IgD-negative memory B cell (primary cell): Measurements from ENCODE around the gene SPDYE5. TPM values are rescaled to one million over a fixed set of nuclear protein-coding genes. Genes with fewer than 3 reads are reported as not detected.

Experiments used
- H3K27ac Mint-ChIP-seq, 3 donors: one replicate each; pipeline ENCODE4 v1.8.0; 2020 to 2022; ENCODE audit warnings: mild to moderate bottlenecking in 3 of 3, mixed read lengths in 3 of 3, moderate library complexity in 1 of 3
- H3K27me3 Mint-ChIP-seq: one replicate; pipeline ENCODE4 v1.8.0; 2021; ENCODE audit warnings: mixed read lengths
- H3K36me3 Mint-ChIP-seq: one replicate; pipeline ENCODE4 v1.8.0; 2020; ENCODE audit warnings: mild to moderate bottlenecking, mixed read lengths
- H3K4me1 Mint-ChIP-seq, 3 donors: one replicate each; pipeline ENCODE4 v1.8.0; 2020 to 2022; ENCODE audit warnings: mixed read lengths in 3 of 3, mild to moderate bottlenecking in 1 of 3
- H3K4me3 Mint-ChIP-seq, 4 donors: one replicate each; pipeline ENCODE4 v1.8.0; 2020 to 2022; ENCODE audit warnings: mild to moderate bottlenecking in 4 of 4, mixed read lengths in 4 of 4, moderate library complexity in 3 of 4
- H3K9me3 Mint-ChIP-seq, 3 donors: one replicate each; pipeline ENCODE4 v1.8.0; 2020 to 2021; ENCODE audit warnings: mixed read lengths in 3 of 3, mild to moderate bottlenecking in 1 of 3
- polyA plus RNA-seq: library from polyadenylated mRNA; unstranded; fragments of 300-500 nt; fragmentation: Illumina TruSeq; gene quantifications from one replicate; pipeline ENCODE4 v1.2.3, GENCODE V29; 2021

Gene SPDYE5
- polyA plus RNA-seq, 1 donor from 2014 or later: 0.24 TPM

DNA sequence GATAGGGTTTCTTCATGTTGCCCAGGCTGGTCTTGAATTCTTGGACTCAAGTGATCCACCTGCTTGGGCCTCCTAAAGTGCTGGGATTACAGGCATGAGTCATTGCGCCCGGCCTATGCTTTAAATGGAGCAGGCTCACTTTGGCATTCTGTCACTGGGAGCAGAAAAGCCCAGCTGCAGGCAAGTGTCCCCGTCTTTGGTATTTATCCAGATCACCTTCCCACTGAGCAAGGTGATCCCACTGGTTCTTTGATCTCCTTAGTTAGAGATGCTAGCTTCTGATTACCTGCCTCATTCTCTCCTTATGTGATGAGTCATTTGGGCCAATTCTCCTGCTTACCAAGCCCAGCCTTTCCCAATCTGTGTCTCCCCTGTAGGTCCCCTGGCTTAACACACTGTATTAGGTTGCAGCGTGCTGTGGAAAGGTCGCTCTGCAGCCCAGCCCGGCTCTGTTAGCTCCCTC, 39.3 kb downstream of the SPDYE5 start:
- no peaks in the 10 kb centered on the region for H3K9me3 Mint-ChIP-seq
- H3K4me1 Mint-ChIP-seq: peaks cover 15 to 17% (median 16%) of the 10 kb centered on the region in 3 donors
- peak overlapping the region in 1 of 4 donors; percentile 49 for H3K4me3 Mint-ChIP-seq
- no peak overlapping the region for H3K27ac Mint-ChIP-seq
- peaks cover 2% of the 10 kb centered on the region for H3K36me3 Mint-ChIP-seq
- peaks cover 3% of the 10 kb centered on the region for H3K27me3 Mint-ChIP-seq

DNA sequence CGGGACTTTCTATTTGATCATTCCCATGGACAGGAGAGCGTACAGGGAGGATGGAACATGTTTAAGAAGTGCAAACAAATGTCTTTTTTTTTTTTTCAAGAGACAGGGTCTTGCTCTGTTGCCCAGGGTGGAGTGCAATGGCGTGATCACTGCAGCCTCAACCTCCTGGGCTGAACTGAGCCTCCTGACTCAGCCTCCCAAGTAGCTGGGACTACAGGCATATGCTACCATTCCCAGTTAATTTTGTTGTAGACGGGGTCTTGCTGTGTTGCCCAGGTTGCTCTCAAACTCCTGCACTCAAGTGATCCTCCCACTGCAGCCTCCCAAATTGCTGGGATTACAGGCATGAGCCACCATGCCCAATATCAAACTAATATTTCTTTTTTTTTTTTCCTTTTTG, 40.5 kb downstream of the SPDYE5 start:
- H3K9me3 Mint-ChIP-seq: no peaks in the 10 kb centered on the region
- H3K36me3 Mint-ChIP-seq: peaks cover 2% of the 10 kb centered on the region
- peaks cover 7 to 10% (median 9%) of the 10 kb centered on the region in 3 donors for H3K4me1 Mint-ChIP-seq
- H3K27me3 Mint-ChIP-seq: peaks cover 3% of the 10 kb centered on the region
- no peak overlapping the region for H3K27ac Mint-ChIP-seq
- no peak overlapping the region for H3K4me3 Mint-ChIP-seq

GRCh38 chr7:75533926-75534325, 41.8 kb downstream of the SPDYE5 start:
- H3K9me3 Mint-ChIP-seq: no peaks in the 10 kb centered on the region
- no peak overlapping the region for H3K4me3 Mint-ChIP-seq
- peaks cover 3% of the 10 kb centered on the region for H3K27me3 Mint-ChIP-seq
- H3K4me1 Mint-ChIP-seq: peaks cover 4 to 6% (median 4%) of the 10 kb centered on the region in 3 donors
- H3K27ac Mint-ChIP-seq: no peak overlapping the region
- H3K36me3 Mint-ChIP-seq: peaks cover 2% of the 10 kb centered on the region

DNA sequence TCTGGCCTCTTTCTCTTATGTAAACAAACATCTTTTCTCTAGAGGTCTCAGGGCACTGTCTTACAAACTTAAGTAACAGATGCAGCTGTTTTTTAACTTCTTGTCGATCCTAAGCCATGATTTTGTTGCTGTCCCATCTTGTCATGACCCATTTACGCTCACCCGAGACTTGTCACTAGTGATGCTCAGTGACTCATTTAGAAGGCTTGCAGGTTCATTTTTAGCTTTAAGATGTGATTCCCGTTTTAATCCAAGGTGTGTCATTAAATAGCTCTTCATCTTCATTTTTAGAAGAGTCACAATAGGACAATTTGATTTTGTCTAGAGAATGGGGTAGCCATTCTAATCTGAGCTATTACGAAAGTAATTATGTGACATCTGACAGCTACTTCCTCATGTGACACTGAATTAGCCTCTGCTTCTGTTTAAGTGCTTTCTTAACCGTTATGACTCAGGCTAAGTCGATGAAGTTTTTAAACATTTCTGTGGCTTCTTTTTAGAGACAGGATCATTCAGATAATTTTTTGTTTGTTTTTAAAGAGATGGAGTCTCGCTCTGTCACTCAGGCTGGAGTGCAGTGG, 42.7 kb downstream of the SPDYE5 start:
- peaks cover 3% of the 10 kb centered on the region for H3K27me3 Mint-ChIP-seq
- peaks cover 4 to 6% (median 6%) of the 10 kb centered on the region in 3 donors for H3K4me1 Mint-ChIP-seq
- peak overlapping the region in 3 of 4 donors; percentile 44 to 78 (median 71) for H3K4me3 Mint-ChIP-seq
- peaks cover 4% of the 10 kb centered on the region for H3K36me3 Mint-ChIP-seq
- no peak overlapping the region for H3K27ac Mint-ChIP-seq
- no peaks in the 10 kb centered on the region for H3K9me3 Mint-ChIP-seq

DNA sequence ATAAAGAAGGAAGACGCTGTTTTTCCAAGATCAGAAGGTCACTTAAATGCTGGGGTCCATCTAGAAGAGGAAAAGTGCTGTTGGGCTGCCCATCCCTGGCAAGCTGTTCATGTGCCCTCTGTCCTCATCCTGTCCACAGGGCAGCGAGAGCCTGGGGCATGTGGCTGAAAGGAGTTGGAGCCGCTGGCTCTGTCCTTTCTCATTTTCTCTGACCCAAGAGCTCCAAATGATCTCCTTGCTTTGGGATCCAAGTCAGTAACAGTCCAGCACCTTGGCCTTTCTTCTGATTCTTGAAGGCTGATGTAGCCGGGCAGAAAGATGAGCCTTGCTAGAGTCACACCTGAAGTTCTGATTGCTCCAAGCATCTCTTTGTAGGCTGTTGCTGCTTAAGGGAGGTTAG, 44.4 kb downstream of the SPDYE5 start:
- no peak overlapping the region for H3K4me3 Mint-ChIP-seq
- no peaks in the 10 kb centered on the region for H3K9me3 Mint-ChIP-seq
- peaks cover 3% of the 10 kb centered on the region for H3K27me3 Mint-ChIP-seq
- peaks cover 8% of the 10 kb centered on the region for H3K36me3 Mint-ChIP-seq
- peaks cover 4 to 6% (median 4%) of the 10 kb centered on the region in 3 donors for H3K4me1 Mint-ChIP-seq
- no peak overlapping the region for H3K27ac Mint-ChIP-seq

GRCh38 chr7:75536940-75537538, 44.9 kb downstream of the SPDYE5 start:
- Mint-ChIP-seq H3K27ac (no peak overlapping the region), H3K4me1 (peaks cover 4 to 6% (median 4%) of the 10 kb centered on the region in 3 donors), H3K4me3 (no peak overlapping the region), H3K27me3 (peaks cover 3% of the 10 kb centered on the region), H3K36me3 (peaks cover 10% of the 10 kb centered on the region), H3K9me3 (no peaks in the 10 kb centered on the region)

GRCh38 chr7:75537731-75538130, 45.6 kb downstream of the SPDYE5 start:
- Mint-ChIP-seq H3K27me3 (peaks cover 3% of the 10 kb centered on the region), H3K9me3 (no peaks in the 10 kb centered on the region), H3K36me3 (peaks cover 10% of the 10 kb centered on the region), H3K4me3 (no peak overlapping the region), H3K4me1 (peaks cover 4 to 6% (median 4%) of the 10 kb centered on the region in 3 donors), H3K27ac (no peak overlapping the region)

GRCh38 chr7:75546237-75547015, 54.3 kb downstream of the SPDYE5 start:
- H3K9me3 Mint-ChIP-seq: no peaks in the 10 kb centered on the region
- no peak overlapping the region for H3K4me3 Mint-ChIP-seq
- H3K36me3 Mint-ChIP-seq: peaks cover 13% of the 10 kb centered on the region
- H3K27ac Mint-ChIP-seq: no peak overlapping the region
- no peaks in the 10 kb centered on the region for H3K27me3 Mint-ChIP-seq
- no peaks in the 10 kb centered on the region for H3K4me1 Mint-ChIP-seq

Other genes starting within 250 kb of the SPDYE5 start
- 2.6 TPM for gene TRIM73, start 96.7 kb upstream of the SPDYE5 start, polyA plus RNA-seq
- gene POM121C, start 6.0 kb upstream of the SPDYE5 start, polyA plus RNA-seq: 34.0 TPM
- gene HIP1, start 246.6 kb downstream of the SPDYE5 start, polyA plus RNA-seq: 3.4 TPM